ENCODE results near the gene OR51B4.

- TF ChIP-seq CTCF (conservative IDR thresholded peaks at IDR 0.05; ENCODE audit: low read length) (no peak), EZH2phosphoT487 (IDR thresholded peaks at IDR 0.05; ENCODE audit: borderline replicate concordance) (no peak)
Measured at GRCh38 chr11:5288906-5289550, 12.7 kb downstream of the OR51B4 start.
